ENCODE measurements around the gene ATE1.

ATE1 gene

DNA sequence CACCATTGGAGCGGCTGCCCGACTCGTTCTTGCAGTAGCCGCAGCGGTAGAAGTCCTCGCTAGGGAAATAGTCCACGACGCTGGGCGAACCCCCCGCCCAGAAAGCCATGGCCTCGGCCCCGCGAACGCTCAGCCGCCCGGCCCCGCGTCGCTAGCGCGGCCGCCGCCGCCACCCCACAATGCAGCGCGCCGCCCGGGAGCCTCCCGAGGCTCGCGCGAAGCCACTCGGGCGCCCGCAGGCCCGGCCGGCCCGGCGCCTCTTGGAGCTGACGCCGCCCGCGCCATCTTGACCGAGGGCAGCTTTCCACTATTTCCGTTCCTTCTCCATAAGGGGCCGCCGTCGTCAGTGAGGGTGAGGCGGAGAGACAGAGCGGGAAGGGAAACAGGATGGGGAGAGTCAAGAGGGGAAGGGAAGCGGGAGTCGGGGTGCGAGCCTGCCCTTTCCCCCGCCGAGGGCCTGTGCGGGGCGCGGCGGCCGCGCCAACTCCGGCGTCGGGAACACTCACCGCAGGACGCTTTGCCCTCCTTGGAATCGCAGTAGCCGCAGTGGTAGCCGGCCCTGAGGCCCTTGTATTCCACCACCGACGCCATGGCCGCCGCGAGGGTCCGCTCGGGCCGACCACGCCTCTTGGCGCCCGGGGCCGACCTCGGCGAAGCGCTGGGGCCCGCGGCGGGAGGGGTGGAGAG is at the start of gene ATE1:
Gene ATE1 (minus strand): TSS at position 191 of the 687 bp plus-strand sequence. CDS start 82 bp downstream, at position 109.
- H3K9me3 ChIP-seq (ENCODE audit: insufficient read depth, low read length, severe bottlenecking) = no peaks in the 10 kb centered on the region
- DNase-seq (peak; percentile 90), ATAC-seq (ENCODE audit: insufficient read depth, low read depth) (peak; percentile 90)
- no peaks in the 10 kb centered on the region for H4K20me1 ChIP-seq (ENCODE audit: insufficient read depth, low read length)
- H3K4me2 ChIP-seq (ENCODE audit: insufficient read depth, low read length) = peak within 1 kb of the TSS; percentile 76
- peaks cover 59% of the 10 kb centered on the region for H3K79me2 ChIP-seq (ENCODE audit: insufficient read depth, low read length)
- TF ChIP-seq, protein P1, sequence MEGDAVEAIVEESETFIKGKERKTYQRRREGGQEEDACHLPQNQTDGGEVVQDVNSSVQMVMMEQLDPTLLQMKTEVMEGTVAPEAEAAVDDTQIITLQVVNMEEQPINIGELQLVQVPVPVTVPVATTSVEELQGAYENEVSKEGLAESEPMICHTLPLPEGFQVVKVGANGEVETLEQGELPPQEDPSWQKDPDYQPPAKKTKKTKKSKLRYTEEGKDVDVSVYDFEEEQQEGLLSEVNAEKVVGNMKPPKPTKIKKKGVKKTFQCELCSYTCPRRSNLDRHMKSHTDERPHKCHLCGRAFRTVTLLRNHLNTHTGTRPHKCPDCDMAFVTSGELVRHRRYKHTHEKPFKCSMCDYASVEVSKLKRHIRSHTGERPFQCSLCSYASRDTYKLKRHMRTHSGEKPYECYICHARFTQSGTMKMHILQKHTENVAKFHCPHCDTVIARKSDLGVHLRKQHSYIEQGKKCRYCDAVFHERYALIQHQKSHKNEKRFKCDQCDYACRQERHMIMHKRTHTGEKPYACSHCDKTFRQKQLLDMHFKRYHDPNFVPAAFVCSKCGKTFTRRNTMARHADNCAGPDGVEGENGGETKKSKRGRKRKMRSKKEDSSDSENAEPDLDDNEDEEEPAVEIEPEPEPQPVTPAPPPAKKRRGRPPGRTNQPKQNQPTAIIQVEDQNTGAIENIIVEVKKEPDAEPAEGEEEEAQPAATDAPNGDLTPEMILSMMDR (IDR thresholded peaks at IDR 0.05; ENCODE audit: borderline replicate concordance, extremely low read depth, low read length, poor library complexity, severe bottlenecking) = no peak
- TF ChIP-seq EZH2 (IDR thresholded peaks at IDR 0.05; ENCODE audit: borderline replicate concordance, low read depth, low read length, severe bottlenecking) = no peak
- H3K36me3 ChIP-seq (ENCODE audit: insufficient read depth, low read length) = peaks cover 20% of the 10 kb centered on the region
- peak within 1 kb of the TSS; percentile 89 for H2AFZ ChIP-seq (ENCODE audit: low read depth, low read length)
- H3K27me3 ChIP-seq (ENCODE audit: insufficient read depth, low read length, poor library complexity) = no peaks in the 10 kb centered on the region
- peak within 1 kb of the TSS; percentile 92 for H3K9ac ChIP-seq (ENCODE audit: low read depth, low read length)
- peak within 1 kb of the TSS; percentile 62 to 99 for H3K4me3 ChIP-seq (ENCODE audit: low read depth in 1 of 2, low read length in 2 of 2)
- peaks cover 25% of the 10 kb centered on the region for H3K4me1 ChIP-seq (ENCODE audit: insufficient read depth, low read length)
- peak within 1 kb of the TSS; percentile 98 for H3K27ac ChIP-seq (ENCODE audit: low read length)

DNA sequence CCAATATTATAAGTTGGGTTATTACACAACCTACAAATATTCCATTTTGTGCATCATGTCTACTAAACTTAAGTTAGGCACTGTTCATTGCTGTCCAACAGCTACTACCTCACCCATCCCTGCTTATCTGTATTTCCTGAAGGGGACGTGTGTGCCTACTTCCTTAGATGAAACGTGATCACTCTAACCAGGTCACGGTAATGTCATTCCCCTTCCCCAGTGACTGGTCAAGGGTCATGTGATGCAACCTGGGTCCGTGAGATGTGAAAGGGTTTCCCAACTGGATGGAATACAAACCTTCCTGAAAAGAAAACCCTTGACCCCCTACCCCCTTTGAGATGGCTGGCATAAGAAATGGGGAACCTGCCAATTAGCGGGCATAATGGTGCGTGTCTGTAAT is 48.8 kb upstream of the ATE1 start:
- Histone ChIP-seq H3K4me1 (ENCODE audit: insufficient read depth, low read length) (peaks cover 30% of the 10 kb centered on the region), H3K9ac (ENCODE audit: low read depth, low read length) (no peak overlapping the region), H3K36me3 (ENCODE audit: insufficient read depth, low read length) (peaks cover 16% of the 10 kb centered on the region), H3K27ac (ENCODE audit: low read length) (no peak overlapping the region), H3K79me2 (ENCODE audit: insufficient read depth, low read length) (peaks cover 41% of the 10 kb centered on the region), H3K27me3 (ENCODE audit: insufficient read depth, low read length, poor library complexity) (no peaks in the 10 kb centered on the region), H2AFZ (ENCODE audit: low read depth, low read length) (no peak overlapping the region), H4K20me1 (ENCODE audit: insufficient read depth, low read length) (peaks cover 21% of the 10 kb centered on the region), H3K9me3 (ENCODE audit: insufficient read depth, low read length, severe bottlenecking) (peaks cover 12% of the 10 kb centered on the region), H3K4me3 (ENCODE audit: low read depth in 1 of 2, low read length in 2 of 2) (no peak overlapping the region), H3K4me2 (ENCODE audit: insufficient read depth, low read length) (no peak overlapping the region)
- no peak for DNase-seq
- TF ChIP-seq, protein P1 (IDR thresholded peaks at IDR 0.05; ENCODE audit: borderline replicate concordance, extremely low read depth, low read length, poor library complexity, severe bottlenecking) = no peak
- no peak for TF ChIP-seq EZH2 (IDR thresholded peaks at IDR 0.05; ENCODE audit: borderline replicate concordance, low read depth, low read length, severe bottlenecking)
- ATAC-seq (ENCODE audit: insufficient read depth, low read depth) = no peak

DNA sequence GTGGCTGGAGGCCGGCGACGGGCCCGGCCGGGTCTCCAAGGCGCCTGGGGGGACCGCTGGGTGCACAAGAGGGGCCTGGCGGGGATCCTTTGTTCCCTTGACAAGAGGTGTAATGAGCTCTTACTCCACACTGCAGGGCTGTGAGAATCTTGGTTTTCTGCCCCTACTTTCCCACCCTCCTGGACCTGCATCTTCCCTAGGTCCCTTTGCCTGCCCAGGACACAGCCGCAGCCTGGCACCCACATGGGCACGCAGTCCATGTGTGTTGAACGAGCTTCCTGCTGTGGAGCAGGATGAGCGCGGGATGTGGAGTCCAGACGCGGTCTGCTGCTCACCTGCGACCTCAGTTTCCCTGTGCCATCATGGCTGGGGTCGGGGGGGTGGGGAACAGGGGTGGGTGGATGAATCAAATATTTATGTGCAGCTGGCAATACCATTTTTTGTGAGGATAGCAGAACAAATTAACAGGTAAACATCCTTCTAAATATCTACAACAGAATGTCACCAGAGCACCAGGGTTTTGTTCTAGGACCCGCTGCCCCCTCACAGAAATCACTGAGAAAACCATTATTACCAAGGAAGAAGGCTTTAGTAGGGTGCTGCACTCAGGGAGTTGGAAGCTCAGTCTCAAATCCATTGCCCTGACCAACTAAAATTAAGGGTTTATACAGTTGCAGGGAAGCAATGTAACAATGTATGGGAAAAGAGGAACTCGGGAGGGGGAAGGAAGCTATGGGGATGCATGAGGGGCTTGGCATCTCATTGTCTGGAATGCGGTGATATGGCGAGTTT is 47.7 kb upstream of the ATE1 start:
- Histone ChIP-seq H4K20me1 (ENCODE audit: insufficient read depth, low read length) (peaks cover 25% of the 10 kb centered on the region), H3K27ac (ENCODE audit: low read length) (peak overlapping the region; percentile 92), H3K4me1 (ENCODE audit: insufficient read depth, low read length) (peaks cover 30% of the 10 kb centered on the region), H3K9me3 (ENCODE audit: insufficient read depth, low read length, severe bottlenecking) (peaks cover 12% of the 10 kb centered on the region), H3K27me3 (ENCODE audit: insufficient read depth, low read length, poor library complexity) (no peaks in the 10 kb centered on the region), H3K9ac (ENCODE audit: low read depth, low read length) (peak overlapping the region; percentile 96), H3K4me3 (ENCODE audit: low read depth in 1 of 2, low read length in 2 of 2) (peak overlapping the region; percentile 84 to 98; a peak in 3 of 4 replicates), H3K79me2 (ENCODE audit: insufficient read depth, low read length) (peaks cover 50% of the 10 kb centered on the region), H3K36me3 (ENCODE audit: insufficient read depth, low read length) (peaks cover 27% of the 10 kb centered on the region), H3K4me2 (ENCODE audit: insufficient read depth, low read length) (peak overlapping the region; percentile 76), H2AFZ (ENCODE audit: low read depth, low read length) (peak overlapping the region; percentile 100)
- ATAC-seq (ENCODE audit: insufficient read depth, low read depth) (no peak; the same call in 2 of the 3 replicates), DNase-seq (no peak)
- no peak for TF ChIP-seq EZH2 (IDR thresholded peaks at IDR 0.05; ENCODE audit: borderline replicate concordance, low read depth, low read length, severe bottlenecking)
- TF ChIP-seq, protein P1 (IDR thresholded peaks at IDR 0.05; ENCODE audit: borderline replicate concordance, extremely low read depth, low read length, poor library complexity, severe bottlenecking) = no peak
